Jurkat, Clone E6-1 (cell line): ENCODE measurements around the gene PPP3CB.

Experiments
- DNase-seq: peaks from one replicate; pipeline ENCODE4 v3.0.0-alpha.2; 2011; ENCODE audit warnings: low read depth, low spot score
- H3K4me3 ChIP-seq: 2 replicates; pipeline ENCODE4 v1.5.1; 2011; ENCODE audit warnings: mild to moderate bottlenecking, low read length, control low read depth, moderate library complexity

Gene PPP3CB

GRCh38 chr10:73388228-73388627 is 107.6 kb downstream of the PPP3CB start:
- DNase-seq: no peak
- H3K4me3 ChIP-seq: no peak overlapping the region

DNA sequence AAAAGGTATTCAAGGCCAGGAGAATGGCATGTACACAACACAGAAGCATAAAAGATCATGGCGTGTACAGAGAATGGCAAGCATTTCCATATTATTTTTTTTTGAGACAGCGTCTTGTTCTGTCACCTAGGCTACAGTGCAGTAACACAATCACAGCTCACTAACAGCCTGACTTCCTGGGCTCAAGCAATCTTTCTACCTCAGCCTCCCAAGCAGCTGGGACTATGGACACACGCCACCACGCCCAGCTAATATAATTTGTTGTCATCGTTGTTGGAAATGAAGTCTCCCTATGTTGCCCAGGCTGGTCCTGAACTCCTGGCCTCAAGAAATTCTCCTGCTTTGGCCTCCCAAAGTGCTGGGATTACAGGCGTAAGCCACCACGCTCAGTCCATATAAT is 109.2 kb downstream of the PPP3CB start:
- no peak for DNase-seq

More for the DNA sequence above, 109.2 kb downstream of the PPP3CB start:
- H3K4me3 ChIP-seq: no peak overlapping the region
